Measurements from ENCODE around the gene SH3GL3.

The SH3GL3 gene

GRCh38 chr15:83626171-83626802 lies 179.1 kb downstream of the SH3GL3 start:
- no peak for DNase-seq (ENCODE audit: low read depth)
- Histone ChIP-seq H3K4me1 (ENCODE audit: control insufficient read depth, insufficient read depth, low read length) (no peaks in the 10 kb centered on the region), H3K4me3 (ENCODE audit: low read length) (no peak overlapping the region), H3K36me3 (ENCODE audit: control insufficient read depth, insufficient read depth, low read length, severe bottlenecking) (no peaks in the 10 kb centered on the region), H3K27me3 (replicated peaks; ENCODE audit: control insufficient read depth, insufficient read depth, low read length) (no peaks in the 10 kb centered on the region), H3K9ac (ENCODE audit: low read length) (no peak overlapping the region), H3K9me3 (ENCODE audit: control insufficient read depth, low read length) (no peaks in the 10 kb centered on the region)

DNA sequence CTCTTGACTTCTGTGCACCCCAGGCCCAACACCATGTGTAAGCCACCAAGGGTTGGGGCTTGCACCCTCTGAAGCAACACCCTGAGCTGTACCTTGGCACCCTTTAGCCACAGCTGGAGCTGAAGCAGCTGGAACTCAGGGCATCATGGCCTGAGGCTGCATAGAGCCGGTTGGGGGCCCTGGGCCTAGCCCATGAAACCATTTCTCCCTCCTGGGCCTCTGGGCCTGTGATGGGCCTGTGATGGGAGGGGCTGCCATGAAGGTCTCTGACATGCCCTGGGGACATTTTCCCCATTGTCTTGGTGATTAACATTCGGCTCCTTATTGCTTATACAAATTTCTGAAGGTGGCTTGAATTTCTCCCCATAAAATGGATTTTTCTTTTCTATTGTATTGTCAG lies 184.4 kb downstream of the SH3GL3 start:
- Histone ChIP-seq H3K4me3 (ENCODE audit: low read length) (no peak overlapping the region), H3K27me3 (replicated peaks; ENCODE audit: control insufficient read depth, insufficient read depth, low read length) (peaks cover 10% of the 10 kb centered on the region), H3K36me3 (ENCODE audit: control insufficient read depth, insufficient read depth, low read length, severe bottlenecking) (no peaks in the 10 kb centered on the region), H3K9ac (ENCODE audit: low read length) (no peak overlapping the region), H3K9me3 (ENCODE audit: control insufficient read depth, low read length) (no peaks in the 10 kb centered on the region), H3K4me1 (ENCODE audit: control insufficient read depth, insufficient read depth, low read length) (no peaks in the 10 kb centered on the region)
- no peak for DNase-seq (ENCODE audit: low read depth)

DNA sequence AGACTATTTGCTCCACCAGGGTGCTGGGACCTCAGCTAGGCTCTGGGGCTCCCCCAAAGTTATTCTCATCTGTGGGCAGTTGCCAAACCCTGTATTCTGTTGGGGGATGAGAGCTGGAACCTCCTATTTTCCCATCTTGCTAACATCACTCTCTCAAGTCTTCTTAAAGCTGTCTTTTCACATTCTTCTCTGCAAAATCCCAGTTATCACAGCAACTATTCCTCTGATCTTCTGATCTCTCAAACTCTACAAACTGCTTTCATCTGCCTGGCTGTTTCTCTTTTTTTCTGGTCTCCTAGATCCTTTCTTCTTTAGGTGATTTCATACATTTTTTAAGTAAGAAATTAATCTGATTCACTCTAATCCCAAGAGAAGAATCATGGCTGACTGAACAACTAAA lies 196.1 kb downstream of the SH3GL3 start:
- no peak for DNase-seq (ENCODE audit: low read depth)
- no peaks in the 10 kb centered on the region for H3K36me3 ChIP-seq (ENCODE audit: control insufficient read depth, insufficient read depth, low read length, severe bottlenecking)
- no peaks in the 10 kb centered on the region for H3K27me3 ChIP-seq (replicated peaks; ENCODE audit: control insufficient read depth, insufficient read depth, low read length)
- H3K9ac ChIP-seq (ENCODE audit: low read length): no peak overlapping the region
- peaks cover 16% of the 10 kb centered on the region for H3K9me3 ChIP-seq (ENCODE audit: control insufficient read depth, low read length)
- no peaks in the 10 kb centered on the region for H3K4me1 ChIP-seq (ENCODE audit: control insufficient read depth, insufficient read depth, low read length)
- no peak overlapping the region for H3K4me3 ChIP-seq (ENCODE audit: low read length)

GRCh38 chr15:83644439-83644838 lies 197.3 kb downstream of the SH3GL3 start:
- H3K4me3 ChIP-seq (ENCODE audit: low read length): no peak overlapping the region
- DNase-seq (ENCODE audit: low read depth): no peak

DNA sequence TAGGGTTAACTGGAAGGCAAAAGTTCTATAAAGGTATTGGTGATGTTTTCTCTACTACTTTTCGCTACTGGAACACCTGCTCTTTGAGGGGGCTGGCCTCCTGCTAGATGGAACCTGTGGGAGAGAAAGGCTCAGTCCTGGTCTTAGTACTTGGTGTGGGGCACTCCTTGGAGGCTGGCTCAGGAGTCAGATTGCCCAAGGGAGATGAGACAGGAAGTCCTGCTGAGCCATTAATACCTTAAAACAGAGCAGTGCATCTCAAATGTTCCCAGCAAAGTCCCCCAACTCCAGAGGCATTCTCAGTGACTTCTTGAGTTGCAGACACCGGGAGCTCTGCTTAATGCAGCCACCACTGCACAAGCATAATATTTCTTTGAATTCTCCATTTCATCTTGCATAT lies 203.7 kb downstream of the SH3GL3 start:
- Histone ChIP-seq H3K4me3 (ENCODE audit: low read length) (no peak overlapping the region), H3K4me1 (ENCODE audit: control insufficient read depth, insufficient read depth, low read length) (peaks cover 4% of the 10 kb centered on the region), H3K27me3 (replicated peaks; ENCODE audit: control insufficient read depth, insufficient read depth, low read length) (peaks cover 31% of the 10 kb centered on the region), H3K9me3 (ENCODE audit: control insufficient read depth, low read length) (peaks cover 7% of the 10 kb centered on the region), H3K36me3 (ENCODE audit: control insufficient read depth, insufficient read depth, low read length, severe bottlenecking) (no peaks in the 10 kb centered on the region), H3K9ac (ENCODE audit: low read length) (no peak overlapping the region)
- DNase-seq (ENCODE audit: low read depth): no peak

More at GRCh38 chr15:83644439-83644838, 197.3 kb downstream of the SH3GL3 start:
- Histone ChIP-seq H3K36me3 (ENCODE audit: control insufficient read depth, insufficient read depth, low read length, severe bottlenecking) (no peaks in the 10 kb centered on the region), H3K27me3 (replicated peaks; ENCODE audit: control insufficient read depth, insufficient read depth, low read length) (peaks cover 10% of the 10 kb centered on the region), H3K9me3 (ENCODE audit: control insufficient read depth, low read length) (peaks cover 19% of the 10 kb centered on the region), H3K4me1 (ENCODE audit: control insufficient read depth, insufficient read depth, low read length) (no peaks in the 10 kb centered on the region), H3K9ac (ENCODE audit: low read length) (no peak overlapping the region)

- Histone ChIP-seq H3K9ac (ENCODE audit: low read length) (no peak overlapping the region), H3K4me1 (ENCODE audit: control insufficient read depth, insufficient read depth, low read length) (peaks cover 4% of the 10 kb centered on the region), H3K27me3 (replicated peaks; ENCODE audit: control insufficient read depth, insufficient read depth, low read length) (peaks cover 38% of the 10 kb centered on the region), H3K36me3 (ENCODE audit: control insufficient read depth, insufficient read depth, low read length, severe bottlenecking) (no peaks in the 10 kb centered on the region), H3K4me3 (ENCODE audit: low read length) (no peak overlapping the region), H3K9me3 (ENCODE audit: control insufficient read depth, low read length) (peaks cover 7% of the 10 kb centered on the region)
- DNase-seq (ENCODE audit: low read depth): no peak
These were observed 204.4 kb downstream of the SH3GL3 start for GRCh38 chr15:83651541-83651940.

DNA sequence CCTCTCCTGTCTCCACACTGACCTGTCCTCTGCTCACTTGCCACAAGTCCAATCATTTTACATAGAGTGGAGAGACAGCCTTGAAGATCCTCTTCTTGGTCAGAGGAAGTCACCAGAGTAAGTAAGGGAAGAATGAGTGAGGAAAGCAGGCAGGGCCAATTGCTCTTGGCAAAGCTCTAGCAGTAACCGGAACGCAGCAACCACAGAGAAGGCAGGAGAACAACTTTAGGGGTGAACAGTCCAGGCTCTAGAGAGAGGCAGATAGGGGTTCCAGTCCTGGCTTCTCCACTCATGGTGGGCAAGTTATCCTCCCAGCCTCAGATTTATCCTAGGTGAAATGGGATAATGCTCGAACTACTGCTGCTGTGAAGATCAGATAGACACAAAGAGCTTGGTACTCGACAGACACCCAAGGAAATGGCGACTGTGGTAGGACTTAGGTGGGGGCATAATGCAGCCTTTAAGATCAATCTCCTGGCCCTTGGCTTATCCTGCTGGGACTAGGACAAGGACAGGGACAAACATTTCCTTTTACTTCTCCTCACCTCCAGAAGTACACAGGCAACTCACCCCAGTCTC lies 205.6 kb downstream of the SH3GL3 start:
- Histone ChIP-seq H3K4me3 (ENCODE audit: low read length) (no peak overlapping the region), H3K27me3 (replicated peaks; ENCODE audit: control insufficient read depth, insufficient read depth, low read length) (peaks cover 40% of the 10 kb centered on the region), H3K9me3 (ENCODE audit: control insufficient read depth, low read length) (peaks cover 7% of the 10 kb centered on the region), H3K36me3 (ENCODE audit: control insufficient read depth, insufficient read depth, low read length, severe bottlenecking) (no peaks in the 10 kb centered on the region), H3K4me1 (ENCODE audit: control insufficient read depth, insufficient read depth, low read length) (peaks cover 4% of the 10 kb centered on the region), H3K9ac (ENCODE audit: low read length) (no peak overlapping the region)
- no peak for DNase-seq (ENCODE audit: low read depth)

DNA sequence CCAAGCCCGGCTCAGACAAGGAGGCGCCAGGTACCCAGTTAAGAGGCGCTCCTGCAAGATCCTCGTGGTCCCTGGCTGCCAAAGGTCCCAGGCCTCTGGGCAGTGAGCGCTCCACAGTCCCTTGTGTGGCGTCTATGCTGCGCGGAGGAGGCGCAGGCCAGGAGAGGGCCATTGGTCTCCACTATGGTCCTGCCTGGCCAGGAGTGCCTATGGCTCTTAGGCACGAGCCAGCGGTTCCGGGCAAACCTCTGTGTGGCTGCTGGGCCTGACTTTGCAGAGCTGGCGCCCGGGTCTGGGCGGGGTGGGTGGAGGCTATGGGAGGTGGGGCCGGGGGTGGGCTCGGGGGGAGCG lies 206.1 kb downstream of the SH3GL3 start:
- Histone ChIP-seq H3K4me3 (ENCODE audit: low read length) (no peak overlapping the region), H3K9ac (ENCODE audit: low read length) (no peak overlapping the region), H3K4me1 (ENCODE audit: control insufficient read depth, insufficient read depth, low read length) (peaks cover 4% of the 10 kb centered on the region), H3K27me3 (replicated peaks; ENCODE audit: control insufficient read depth, insufficient read depth, low read length) (peaks cover 40% of the 10 kb centered on the region), H3K9me3 (ENCODE audit: control insufficient read depth, low read length) (peaks cover 7% of the 10 kb centered on the region), H3K36me3 (ENCODE audit: control insufficient read depth, insufficient read depth, low read length, severe bottlenecking) (no peaks in the 10 kb centered on the region)
- DNase-seq (ENCODE audit: low read depth): no peak

DNA sequence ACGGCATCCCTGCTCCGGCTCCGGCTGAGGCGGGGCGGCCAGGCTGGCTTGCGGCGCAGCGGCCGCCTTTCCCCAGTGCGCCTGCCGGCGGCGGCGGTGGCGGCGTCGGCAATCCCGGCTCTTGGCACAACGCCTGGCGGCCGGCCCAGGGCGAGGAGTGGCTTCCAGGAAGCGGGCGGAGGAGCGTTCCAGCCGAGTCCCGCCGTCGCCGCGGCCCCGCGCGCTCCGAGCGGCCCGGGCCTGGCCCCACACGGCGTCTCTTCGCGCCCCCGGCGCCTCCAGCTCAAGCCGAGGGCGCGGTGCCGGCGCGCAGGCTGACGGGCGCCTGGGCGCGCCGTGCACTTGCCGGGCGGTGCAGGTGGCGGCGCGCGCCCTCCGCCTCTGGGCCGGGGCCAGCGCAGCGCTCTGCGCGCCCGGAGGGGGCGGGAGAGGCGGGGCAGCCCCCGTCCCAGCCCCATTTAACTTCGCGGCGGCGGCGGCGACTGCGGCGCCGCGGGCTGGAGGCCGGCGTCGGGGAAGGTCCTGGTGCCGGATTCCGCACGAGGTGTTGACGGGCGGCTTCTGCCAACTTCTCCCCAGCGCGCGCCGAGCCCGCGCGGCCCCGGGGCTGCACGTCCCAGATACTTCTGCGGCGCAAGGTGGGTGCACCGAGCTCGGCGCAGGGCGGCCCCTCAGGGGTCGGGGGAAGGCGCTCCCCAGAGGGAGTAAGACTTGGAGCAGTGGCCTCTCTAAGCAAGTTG lies 206.7 kb downstream of the SH3GL3 start, which contains the start of gene ADAMTSL3:
Gene ADAMTSL3, plus strand, starts transcription at position 485 of the 740 bp plus-strand sequence. CDS start 1,639 bp downstream, outside the sequence.
- Histone ChIP-seq H3K36me3 (ENCODE audit: control insufficient read depth, insufficient read depth, low read length, severe bottlenecking) (no peaks in the 10 kb centered on the region), H3K27me3 (replicated peaks; ENCODE audit: control insufficient read depth, insufficient read depth, low read length) (peaks cover 37% of the 10 kb centered on the region), H3K4me3 (ENCODE audit: low read length) (peak within 1 kb of the TSS; percentile 47), H3K4me1 (ENCODE audit: control insufficient read depth, insufficient read depth, low read length) (peaks cover 9% of the 10 kb centered on the region), H3K9me3 (ENCODE audit: control insufficient read depth, low read length) (peaks cover 7% of the 10 kb centered on the region), H3K9ac (ENCODE audit: low read length) (peak within 1 kb of the TSS; percentile 13)
- DNase-seq (ENCODE audit: low read depth): peak; percentile 11

DNA sequence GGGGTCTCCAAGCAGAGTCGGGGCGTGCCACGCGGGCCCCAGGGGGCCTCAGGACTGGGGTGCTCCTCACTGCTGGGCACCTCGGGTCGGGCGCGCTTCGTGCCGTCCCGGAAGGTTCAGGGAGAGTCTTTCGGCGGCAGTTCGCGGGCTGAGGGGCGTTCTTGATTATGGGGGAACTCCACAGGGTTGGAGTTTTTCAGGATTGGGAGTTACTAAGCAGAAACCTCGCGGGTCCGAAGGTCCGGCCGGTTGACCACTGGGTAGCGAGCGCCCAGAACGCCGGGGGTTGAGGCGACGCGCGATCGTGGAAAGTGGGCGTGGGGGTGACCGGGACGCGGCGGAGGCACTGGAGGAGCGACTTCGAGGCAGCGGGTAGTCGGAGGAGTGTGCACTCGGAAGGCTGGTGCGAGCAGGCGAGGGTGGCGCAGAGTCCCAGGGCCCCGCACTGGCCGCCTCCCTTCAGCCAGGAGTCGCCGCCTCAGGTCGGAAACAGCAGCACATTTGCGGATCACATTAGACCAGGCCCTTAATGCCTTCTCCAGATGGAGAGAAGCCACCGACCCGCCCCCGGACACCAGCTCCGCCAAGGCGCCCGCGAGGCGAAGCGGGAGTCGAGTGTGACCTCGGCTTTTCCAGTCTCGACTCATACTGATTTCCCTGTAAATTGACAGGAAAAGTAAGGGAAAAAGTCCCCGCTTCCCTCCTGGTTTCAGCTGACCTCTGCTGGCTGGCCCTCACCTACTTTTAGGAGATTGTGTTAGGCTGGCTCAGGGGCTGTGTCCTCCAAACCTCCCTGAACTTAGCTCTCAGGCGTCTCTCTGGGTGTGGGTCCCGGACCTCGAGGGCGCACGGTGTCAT lies 207.5 kb downstream of the SH3GL3 start:
- no peaks in the 10 kb centered on the region for H3K36me3 ChIP-seq (ENCODE audit: control insufficient read depth, insufficient read depth, low read length, severe bottlenecking)
- H3K9me3 ChIP-seq (ENCODE audit: control insufficient read depth, low read length): peaks cover 4% of the 10 kb centered on the region
- H3K9ac ChIP-seq (ENCODE audit: low read length): peak overlapping the region; percentile 13
- no peak for DNase-seq (ENCODE audit: low read depth)
- peaks cover 17% of the 10 kb centered on the region for H3K4me1 ChIP-seq (ENCODE audit: control insufficient read depth, insufficient read depth, low read length)
- peaks cover 30% of the 10 kb centered on the region for H3K27me3 ChIP-seq (replicated peaks; ENCODE audit: control insufficient read depth, insufficient read depth, low read length)
- peak overlapping the region; percentile 47 for H3K4me3 ChIP-seq (ENCODE audit: low read length)

- Histone ChIP-seq H3K27me3 (replicated peaks; ENCODE audit: control insufficient read depth, insufficient read depth, low read length) (peaks cover 29% of the 10 kb centered on the region), H3K9ac (ENCODE audit: low read length) (no peak overlapping the region)
These were observed 208.1 kb downstream of the SH3GL3 start for GRCh38 chr15:83655237-83655616.

More at GRCh38 chr15:83655237-83655616, 208.1 kb downstream of the SH3GL3 start:
- peaks cover 4% of the 10 kb centered on the region for H3K9me3 ChIP-seq (ENCODE audit: control insufficient read depth, low read length)
- no peaks in the 10 kb centered on the region for H3K36me3 ChIP-seq (ENCODE audit: control insufficient read depth, insufficient read depth, low read length, severe bottlenecking)
- H3K4me3 ChIP-seq (ENCODE audit: low read length): no peak overlapping the region
- H3K4me1 ChIP-seq (ENCODE audit: control insufficient read depth, insufficient read depth, low read length): peaks cover 19% of the 10 kb centered on the region
- DNase-seq (ENCODE audit: low read depth): no peak
